Activated CD4-positive, alpha-beta memory T cell treated with anti-CD3 and anti-CD28 coated beads, Interleukin-2, amount 10 ng/mL, durations not matched to agents 7 days and 5 days (primary cell): ENCODE results near the gene PELI2. TPM values are rescaled to one million over a fixed set of nuclear protein-coding genes. Genes with fewer than 3 reads are reported as not detected.

ENCODE experiments used
- CTCF ChIA-PET: fragments of 350-600 bp; sonication (Branson Sonifier 250); formaldehyde crosslinking; loops from one replicate; lab custom pipeline; 2021; ENCODE audit warnings: antibody characterized with exemption, inconsistent platforms; lab: Charles Lee
- POLR2A ChIA-PET: fragments of 350-600 bp; sonication (Branson Sonifier 250); formaldehyde crosslinking; loops from one replicate; lab custom pipeline; 2021; ENCODE audit warnings: antibody characterized with exemption; lab: Charles Lee
- DNase-seq: peaks from one replicate; pipeline ENCODE4 v3.0.0-alpha.2; 2020
- H3K27ac Mint-ChIP-seq: one replicate; pipeline ENCODE4 v1.8.0; 2021; ENCODE audit warnings: mild to moderate bottlenecking, mixed read lengths
- H3K27me3 Mint-ChIP-seq: one replicate; pipeline ENCODE4 v1.8.0; 2021; ENCODE audit warnings: mixed read lengths
- H3K36me3 Mint-ChIP-seq: one replicate; pipeline ENCODE4 v1.8.0; 2021; ENCODE audit warnings: low read depth, mixed read lengths
- H3K4me1 Mint-ChIP-seq: one replicate; pipeline ENCODE4 v1.8.0; 2021; ENCODE audit warnings: mixed read lengths
- H3K4me3 Mint-ChIP-seq: one replicate; pipeline ENCODE4 v1.8.0; 2021; ENCODE audit warnings: mild to moderate bottlenecking, mixed read lengths
- H3K9me3 Mint-ChIP-seq: one replicate; pipeline ENCODE4 v1.8.0; 2021; ENCODE audit warnings: mixed read lengths
- total RNA-seq, 2 experiments: library from RNA; stranded (reverse); gene quantifications; one replicate each; pipeline ENCODE4 v1.2.3, GENCODE V29; 2021

The PELI2 gene
- total RNA-seq, 2 experiments from 2014 or later: 5.5 to 7.1 TPM

GRCh38 chr14:56137849-56138248 is 19.6 kb downstream of the PELI2 start:
- Mint-ChIP-seq H3K27me3 (peaks cover 9% of the 10 kb centered on the region), H3K36me3 (no peaks in the 10 kb centered on the region), H3K27ac (no peak overlapping the region), H3K4me3 (no peak overlapping the region), H3K9me3 (no peaks in the 10 kb centered on the region), H3K4me1 (no peaks in the 10 kb centered on the region)
- DNase-seq: no peak
- ChIA-PET POLR2A (no interaction called here), CTCF (no interaction called here)

DNA sequence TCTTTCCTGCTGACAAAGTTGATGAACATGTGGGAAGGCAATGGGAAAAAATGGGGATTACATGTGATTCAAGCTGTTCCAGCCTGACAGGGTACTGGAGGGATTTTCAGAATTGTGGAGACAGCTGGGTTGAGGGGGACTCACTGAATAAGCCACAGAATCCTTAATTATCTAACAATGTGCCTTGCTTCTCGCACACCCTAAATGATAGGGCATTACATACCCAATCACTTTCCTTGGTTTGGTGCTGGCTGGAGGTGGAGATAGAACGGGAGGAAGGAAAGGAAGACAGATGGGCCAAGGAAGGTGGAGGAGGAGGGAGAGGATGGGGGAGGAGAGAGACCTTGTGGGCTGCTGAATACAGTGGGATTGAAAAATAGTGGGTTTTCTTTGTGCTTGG is 20.7 kb downstream of the PELI2 start:
- no peaks in the 10 kb centered on the region for H3K4me1 Mint-ChIP-seq

DNA sequence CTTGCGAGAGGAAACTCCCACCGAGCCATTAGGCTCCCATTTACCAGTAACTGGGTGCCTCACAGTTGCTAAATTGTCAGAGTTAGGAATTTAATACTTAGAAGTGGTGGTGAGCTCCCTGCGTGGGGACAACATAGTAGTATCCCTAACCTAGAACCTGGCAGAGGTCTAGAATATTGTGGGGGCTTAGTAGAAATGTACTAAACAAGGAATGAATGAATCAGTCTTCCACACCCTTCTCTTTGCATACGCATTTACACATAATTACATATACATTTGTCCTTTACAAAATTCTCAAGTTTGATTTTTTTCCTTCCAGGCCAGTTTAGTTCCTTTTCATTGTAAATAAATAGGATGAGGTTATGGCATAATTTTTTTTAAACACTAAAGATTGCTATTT is 24.1 kb downstream of the PELI2 start:
- Mint-ChIP-seq H3K4me1 (peaks cover 20% of the 10 kb centered on the region), H3K9me3 (no peaks in the 10 kb centered on the region), H3K27me3 (peaks cover 5% of the 10 kb centered on the region), H3K27ac (no peak overlapping the region), H3K36me3 (no peaks in the 10 kb centered on the region), H3K4me3 (no peak overlapping the region)
- ChIA-PET POLR2A (no interaction called here), CTCF (no interaction called here)
- DNase-seq: no peak

More for the DNA sequence above, 20.7 kb downstream of the PELI2 start:
- Mint-ChIP-seq H3K27ac (no peak overlapping the region), H3K36me3 (no peaks in the 10 kb centered on the region), H3K4me3 (no peak overlapping the region), H3K9me3 (no peaks in the 10 kb centered on the region), H3K27me3 (peaks cover 9% of the 10 kb centered on the region)
- CTCF ChIA-PET: no interaction called here
- POLR2A ChIA-PET: no interaction called here
- DNase-seq: no peak

DNA sequence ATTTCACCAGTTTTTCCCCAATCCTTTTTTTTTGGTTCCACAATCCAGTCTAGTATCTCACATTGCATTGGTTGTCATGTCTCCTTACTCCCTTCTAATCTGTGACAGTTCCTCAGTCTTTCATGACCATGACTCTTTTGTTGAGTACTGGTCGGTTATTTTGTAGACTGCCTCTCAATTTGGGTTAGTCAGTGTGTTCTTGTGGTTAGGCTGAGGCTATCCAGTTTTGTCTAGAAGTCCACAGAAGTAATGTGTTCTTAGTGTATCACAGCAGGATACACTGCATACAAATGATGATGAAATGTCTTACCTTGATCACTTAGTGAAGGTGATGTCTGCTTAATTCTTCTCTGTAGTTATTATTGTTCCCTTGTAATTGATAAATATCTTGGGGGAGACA is 24.8 kb downstream of the PELI2 start:
- no peaks in the 10 kb centered on the region for H3K36me3 Mint-ChIP-seq
- peaks cover 26% of the 10 kb centered on the region for H3K4me1 Mint-ChIP-seq
- ChIA-PET CTCF (no interaction called here), POLR2A (no interaction called here)
- H3K27me3 Mint-ChIP-seq: peaks cover 3% of the 10 kb centered on the region
- DNase-seq: no peak
- no peak overlapping the region for H3K27ac Mint-ChIP-seq
- H3K9me3 Mint-ChIP-seq: no peaks in the 10 kb centered on the region
- H3K4me3 Mint-ChIP-seq: no peak overlapping the region

DNA sequence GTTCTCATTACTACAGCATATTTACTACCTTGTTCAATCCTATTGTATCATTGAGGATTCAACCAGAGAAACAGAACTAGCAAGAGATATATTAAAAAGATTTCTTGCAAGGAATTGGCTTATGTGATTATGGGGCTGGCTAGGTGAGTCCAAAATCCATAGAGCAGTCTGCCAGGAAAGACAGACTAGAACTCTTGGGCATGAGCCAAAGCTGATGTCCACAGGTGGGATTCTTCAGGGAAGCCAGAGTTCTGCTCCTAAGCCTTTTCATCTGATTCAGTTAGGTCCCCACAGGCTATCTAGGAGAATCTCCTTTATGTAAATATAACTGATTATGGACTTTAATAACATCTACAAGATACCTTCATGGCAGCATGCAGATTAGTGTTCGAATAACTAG is 26.0 kb downstream of the PELI2 start:
- Mint-ChIP-seq H3K27me3 (no peaks in the 10 kb centered on the region), H3K27ac (no peak overlapping the region), H3K4me3 (no peak overlapping the region), H3K36me3 (no peaks in the 10 kb centered on the region), H3K9me3 (no peaks in the 10 kb centered on the region), H3K4me1 (peaks cover 34% of the 10 kb centered on the region)
- DNase-seq: no peak
- POLR2A ChIA-PET: no interaction called here
- CTCF ChIA-PET: no interaction called here

DNA sequence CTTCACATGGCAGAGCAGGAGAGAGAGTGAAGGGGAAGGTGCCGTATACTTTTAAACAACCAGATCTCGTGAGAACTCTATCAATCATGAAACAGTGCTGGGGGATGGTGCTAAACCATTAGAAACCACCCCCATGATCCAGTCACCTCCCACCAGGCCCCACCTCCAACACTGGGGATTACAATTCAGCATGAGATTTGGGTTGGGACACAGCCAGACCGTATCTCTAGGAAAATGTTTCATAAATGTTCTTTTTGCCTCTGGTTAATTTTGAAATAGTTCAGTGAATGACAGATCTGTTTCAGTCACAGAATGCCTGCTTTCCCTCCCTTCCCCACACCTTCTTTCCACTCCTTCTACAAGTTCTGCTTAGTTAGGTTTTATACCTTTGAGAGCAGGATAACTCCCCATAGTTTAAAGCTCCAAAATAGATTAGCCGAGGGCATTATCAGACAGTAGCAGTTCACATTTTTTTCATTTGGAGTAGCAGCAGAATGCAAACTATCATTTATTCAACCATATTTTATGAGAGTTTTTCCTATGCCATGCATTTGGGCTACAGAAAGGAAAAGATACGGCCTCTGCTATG is 27.1 kb downstream of the PELI2 start:
- Mint-ChIP-seq H3K9me3 (no peaks in the 10 kb centered on the region), H3K36me3 (no peaks in the 10 kb centered on the region), H3K4me3 (no peak overlapping the region), H3K27me3 (no peaks in the 10 kb centered on the region), H3K4me1 (peaks cover 34% of the 10 kb centered on the region), H3K27ac (no peak overlapping the region)
- ChIA-PET CTCF (no interaction called here), POLR2A (no interaction called here)
- no peak for DNase-seq

DNA sequence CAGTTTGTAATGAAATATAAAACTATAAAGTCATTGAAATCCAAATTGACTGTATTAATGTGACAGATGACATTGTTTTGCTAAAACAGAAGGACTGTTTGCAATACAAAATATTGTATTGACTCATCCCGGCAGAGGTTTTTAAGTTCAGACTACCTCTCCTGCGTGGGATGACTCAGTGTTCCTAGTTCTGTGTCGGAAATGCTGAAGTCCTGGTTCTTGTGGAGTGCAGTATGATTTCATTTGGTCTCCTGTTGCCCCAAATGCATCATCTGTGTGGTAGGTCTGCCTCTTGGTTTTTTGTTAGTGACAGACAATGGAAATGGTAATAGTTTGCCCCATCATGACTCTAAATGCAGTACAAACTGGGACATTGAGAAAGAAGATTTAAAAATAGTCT is 27.8 kb downstream of the PELI2 start:
- H3K27me3 Mint-ChIP-seq: no peaks in the 10 kb centered on the region
- no peak overlapping the region for H3K27ac Mint-ChIP-seq
- no peaks in the 10 kb centered on the region for H3K36me3 Mint-ChIP-seq
- no peak overlapping the region for H3K4me3 Mint-ChIP-seq
- DNase-seq: peak; percentile 24
- H3K4me1 Mint-ChIP-seq: peaks cover 35% of the 10 kb centered on the region
- ChIA-PET CTCF (no interaction called here), POLR2A (no interaction called here)
- no peaks in the 10 kb centered on the region for H3K9me3 Mint-ChIP-seq

- ChIA-PET POLR2A (no interaction called here), CTCF (interaction anchor here (0.6 kb wide), 1 partner anchor 593 kb away, joined by 5 read pairs; no protein-coding TSS in a partner anchor)
- no peak overlapping the region for H3K27ac Mint-ChIP-seq
- no peaks in the 10 kb centered on the region for H3K9me3 Mint-ChIP-seq
- DNase-seq: no peak
- no peak overlapping the region for H3K4me3 Mint-ChIP-seq
- no peaks in the 10 kb centered on the region for H3K36me3 Mint-ChIP-seq
- H3K27me3 Mint-ChIP-seq: no peaks in the 10 kb centered on the region
- peaks cover 38% of the 10 kb centered on the region for H3K4me1 Mint-ChIP-seq
Measured at GRCh38 chr14:56147449-56147848, 29.2 kb downstream of the PELI2 start.

- Mint-ChIP-seq H3K9me3 (no peaks in the 10 kb centered on the region), H3K36me3 (no peaks in the 10 kb centered on the region), H3K27me3 (no peaks in the 10 kb centered on the region), H3K27ac (no peak overlapping the region), H3K4me1 (peaks cover 38% of the 10 kb centered on the region), H3K4me3 (no peak overlapping the region)
- no peak for DNase-seq
- ChIA-PET CTCF (no interaction called here), POLR2A (no interaction called here)
Measured at GRCh38 chr14:56147986-56148901, 30.0 kb downstream of the PELI2 start.

DNA sequence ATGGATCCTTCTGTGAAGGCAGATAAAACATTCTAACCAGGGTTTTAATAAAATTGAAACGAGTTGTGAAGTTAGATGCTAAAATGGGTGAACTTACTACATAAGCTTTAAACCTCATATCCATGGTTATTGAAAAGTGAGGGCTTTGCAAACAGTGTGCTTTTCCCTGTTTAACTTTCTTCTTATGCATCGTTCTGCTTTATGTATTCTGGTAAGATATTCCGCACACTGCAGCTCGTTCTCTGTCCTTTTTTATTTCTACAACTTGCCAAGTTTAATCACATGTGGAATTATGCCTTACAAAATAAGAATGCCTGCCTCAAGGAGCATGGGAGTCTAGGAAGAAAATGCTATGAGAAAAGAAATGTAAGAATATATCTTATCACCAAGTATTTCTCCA is 30.9 kb downstream of the PELI2 start:
- ChIA-PET CTCF (no interaction called here), POLR2A (no interaction called here)
- Mint-ChIP-seq H3K4me3 (no peak overlapping the region), H3K9me3 (no peaks in the 10 kb centered on the region), H3K36me3 (no peaks in the 10 kb centered on the region), H3K27ac (no peak overlapping the region), H3K27me3 (no peaks in the 10 kb centered on the region), H3K4me1 (peaks cover 38% of the 10 kb centered on the region)
- no peak for DNase-seq

GRCh38 chr14:56149995-56150394 is 31.8 kb downstream of the PELI2 start:
- ChIA-PET CTCF (no interaction called here), POLR2A (no interaction called here)
- Mint-ChIP-seq H3K4me1 (peaks cover 37% of the 10 kb centered on the region), H3K36me3 (no peaks in the 10 kb centered on the region), H3K4me3 (no peak overlapping the region), H3K9me3 (no peaks in the 10 kb centered on the region), H3K27ac (no peak overlapping the region), H3K27me3 (no peaks in the 10 kb centered on the region)
- no peak for DNase-seq

- Mint-ChIP-seq H3K27ac (no peak overlapping the region), H3K4me3 (no peak overlapping the region), H3K36me3 (no peaks in the 10 kb centered on the region), H3K9me3 (no peaks in the 10 kb centered on the region), H3K27me3 (no peaks in the 10 kb centered on the region), H3K4me1 (peaks cover 31% of the 10 kb centered on the region)
- POLR2A ChIA-PET: no interaction called here
- CTCF ChIA-PET: no interaction called here
- no peak for DNase-seq
Measured at GRCh38 chr14:56150645-56151345, 32.6 kb downstream of the PELI2 start.

GRCh38 chr14:56152221-56152620 is 34.0 kb downstream of the PELI2 start:
- H3K4me1 Mint-ChIP-seq: peaks cover 19% of the 10 kb centered on the region

More at GRCh38 chr14:56152221-56152620, 34.0 kb downstream of the PELI2 start:
- Mint-ChIP-seq H3K36me3 (no peaks in the 10 kb centered on the region), H3K27me3 (no peaks in the 10 kb centered on the region), H3K4me3 (no peak overlapping the region), H3K9me3 (no peaks in the 10 kb centered on the region), H3K27ac (no peak overlapping the region)
- ChIA-PET CTCF (interaction anchor here (0.6 kb wide), 1 partner anchor 641 kb away, joined by 3 read pairs; no protein-coding TSS in a partner anchor), POLR2A (interaction anchor here (1.0 kb wide), 1 partner anchor 39 kb away, joined by 3 read pairs; no protein-coding TSS in a partner anchor)
- no peak for DNase-seq
